Measurements from ENCODE around the gene UGT1A4. TPM values are rescaled to one million over a fixed set of nuclear protein-coding genes. Genes with fewer than 3 reads are reported as not detected.

The UGT1A4 gene
- total and polyA plus RNA-seq, 2 donors (not counting 3 experiments of a cell fraction or from before 2014, with no cell fraction given), result not detected

DNA sequence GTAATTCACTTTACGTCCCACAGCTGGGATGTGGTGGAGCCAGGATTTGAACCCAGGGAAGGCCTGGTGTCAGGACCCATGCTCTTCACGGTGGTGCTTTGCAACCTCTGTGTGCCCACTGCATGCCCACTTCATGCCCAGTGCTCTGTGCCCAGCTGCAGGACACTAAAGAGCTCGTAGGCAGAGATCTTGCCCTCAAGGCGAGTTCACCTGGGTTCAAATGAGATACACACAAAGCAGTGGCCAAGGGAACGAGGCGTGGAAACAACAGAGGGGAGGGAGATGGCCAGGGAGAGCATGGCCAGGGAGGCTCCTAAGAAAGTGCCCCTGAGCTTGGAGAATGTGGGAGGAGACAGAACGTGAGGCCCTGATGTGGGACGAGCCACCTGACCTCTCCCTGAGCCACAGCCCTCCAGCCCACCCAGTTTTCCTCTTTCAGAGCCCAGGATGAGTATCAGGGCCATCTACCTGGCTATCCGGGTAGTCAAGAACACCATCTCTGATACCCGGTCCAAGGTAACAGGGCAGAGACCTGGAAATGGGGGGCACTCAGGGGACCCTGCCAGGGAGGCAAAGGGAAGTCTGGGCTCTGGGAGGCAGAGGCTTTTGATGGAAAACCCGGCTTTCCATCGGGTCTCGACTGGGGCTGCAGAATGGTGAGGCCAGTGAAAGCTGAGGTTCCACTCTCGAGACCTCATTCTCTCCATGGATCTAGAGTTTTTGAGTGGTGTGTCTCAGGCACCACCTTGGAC is 80.0 kb downstream of the UGT1A4 start:
- dilution Hi-C loops (cut with MboI; ENCODE audit: extremely low pct_ligation_motif_present, low sequenced_read_pairs) (no loop called here), intact Hi-C loops (cut with micrococcal nuclease) (no loop called here)
- CTCF ChIA-PET, result no interaction called here
- H3K9me1 ChIP-seq (replicated peaks; ENCODE audit: control insufficient read depth, extremely low read depth, insufficient read depth, low read length), result no peaks in the 10 kb centered on the region
- H2AFZ ChIP-seq (ENCODE audit: low read depth, low read length), result no peak overlapping the region
- H3K9ac ChIP-seq (replicated peaks; ENCODE audit: extremely low read depth, insufficient read depth, low read length), result no peak overlapping the region
- no peak for TF ChIP-seq MYC (IDR thresholded peaks at IDR 0.05; ENCODE audit: low read depth, low read length)
- no peak for TF ChIP-seq JUN (IDR thresholded peaks at IDR 0.05; ENCODE audit: borderline replicate concordance, insufficient read depth, insufficient read length, low read depth)
- no peak for TF ChIP-seq FOS (IDR thresholded peaks at IDR 0.05; ENCODE audit: borderline replicate concordance, insufficient read depth, low read length)
- no peak for TF ChIP-seq POLR2AphosphoS5 (IDR thresholded peaks at IDR 0.05; ENCODE audit: insufficient read depth, low read depth, low read length)
- TF ChIP-seq EZH2 (IDR thresholded peaks at IDR 0.05; ENCODE audit: borderline replicate concordance, low read depth, low read length, severe bottlenecking), result no peak
- TF ChIP-seq, protein P1, sequence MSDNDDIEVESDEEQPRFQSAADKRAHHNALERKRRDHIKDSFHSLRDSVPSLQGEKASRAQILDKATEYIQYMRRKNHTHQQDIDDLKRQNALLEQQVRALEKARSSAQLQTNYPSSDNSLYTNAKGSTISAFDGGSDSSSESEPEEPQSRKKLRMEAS (IDR thresholded peaks at IDR 0.05; ENCODE audit: insufficient read depth, insufficient read length), result no peak
- TF ChIP-seq GATA2 (IDR thresholded peaks at IDR 0.05; ENCODE audit: insufficient read depth, insufficient read length, low read depth, low read length), result no peak
- no peak for TF ChIP-seq POLR2A (IDR thresholded peaks at IDR 0.05; ENCODE audit: low read depth, low read length)
- TF ChIP-seq, protein P2, sequence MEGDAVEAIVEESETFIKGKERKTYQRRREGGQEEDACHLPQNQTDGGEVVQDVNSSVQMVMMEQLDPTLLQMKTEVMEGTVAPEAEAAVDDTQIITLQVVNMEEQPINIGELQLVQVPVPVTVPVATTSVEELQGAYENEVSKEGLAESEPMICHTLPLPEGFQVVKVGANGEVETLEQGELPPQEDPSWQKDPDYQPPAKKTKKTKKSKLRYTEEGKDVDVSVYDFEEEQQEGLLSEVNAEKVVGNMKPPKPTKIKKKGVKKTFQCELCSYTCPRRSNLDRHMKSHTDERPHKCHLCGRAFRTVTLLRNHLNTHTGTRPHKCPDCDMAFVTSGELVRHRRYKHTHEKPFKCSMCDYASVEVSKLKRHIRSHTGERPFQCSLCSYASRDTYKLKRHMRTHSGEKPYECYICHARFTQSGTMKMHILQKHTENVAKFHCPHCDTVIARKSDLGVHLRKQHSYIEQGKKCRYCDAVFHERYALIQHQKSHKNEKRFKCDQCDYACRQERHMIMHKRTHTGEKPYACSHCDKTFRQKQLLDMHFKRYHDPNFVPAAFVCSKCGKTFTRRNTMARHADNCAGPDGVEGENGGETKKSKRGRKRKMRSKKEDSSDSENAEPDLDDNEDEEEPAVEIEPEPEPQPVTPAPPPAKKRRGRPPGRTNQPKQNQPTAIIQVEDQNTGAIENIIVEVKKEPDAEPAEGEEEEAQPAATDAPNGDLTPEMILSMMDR (IDR thresholded peaks at IDR 0.05; ENCODE audit: extremely low read depth in 1 of 2, insufficient read depth in 1 of 2, low read depth in 1 of 2, low read length in 2 of 2), result no peak
- H3K79me2 ChIP-seq (ENCODE audit: control insufficient read depth, insufficient read depth, low read length), result no peaks in the 10 kb centered on the region
- no TSS peak for BruUV-seq (replicated peaks)
- DNase-seq (ENCODE audit: low read depth, low spot score) (no peak), FAIRE-seq (no peak)
- H4K20me1 ChIP-seq (replicated peaks; ENCODE audit: control insufficient read depth, extremely low read depth, insufficient read depth, low read length), result no peaks in the 10 kb centered on the region
- POLR2A ChIA-PET, result no interaction called here
- H3K4me1 ChIP-seq (ENCODE audit: control insufficient read depth, extremely low read depth, insufficient read depth, low read length), result no peaks in the 10 kb centered on the region
- no peak overlapping the region for H3K27ac ChIP-seq (ENCODE audit: insufficient read depth, low read depth, low read length)
- H3K4me2 ChIP-seq (ENCODE audit: insufficient read depth, low read length), result no peak overlapping the region
- no peak overlapping the region for H3K4me3 ChIP-seq (replicated peaks in 1 of 3; ENCODE audit: insufficient read depth in 1 of 3, low read depth in 1 of 3, low read length in 3 of 3)
- no peaks in the 10 kb centered on the region for H3K9me3 ChIP-seq (replicated peaks; ENCODE audit: control insufficient read depth, insufficient read depth, low read length)
- H3K27me3 ChIP-seq (ENCODE audit: control insufficient read depth in 2 of 2, insufficient read depth in 2 of 2, low read length in 2 of 2), result no peaks in the 10 kb centered on the region
- no peaks in the 10 kb centered on the region for H3K36me3 ChIP-seq (ENCODE audit: control insufficient read depth in 2 of 2, extremely low read depth in 1 of 2, insufficient read depth in 2 of 2, low read length in 2 of 2)

All from endothelial cell of umbilical vein (primary cell).